ENCODE data around the gene GRP.

DNA sequence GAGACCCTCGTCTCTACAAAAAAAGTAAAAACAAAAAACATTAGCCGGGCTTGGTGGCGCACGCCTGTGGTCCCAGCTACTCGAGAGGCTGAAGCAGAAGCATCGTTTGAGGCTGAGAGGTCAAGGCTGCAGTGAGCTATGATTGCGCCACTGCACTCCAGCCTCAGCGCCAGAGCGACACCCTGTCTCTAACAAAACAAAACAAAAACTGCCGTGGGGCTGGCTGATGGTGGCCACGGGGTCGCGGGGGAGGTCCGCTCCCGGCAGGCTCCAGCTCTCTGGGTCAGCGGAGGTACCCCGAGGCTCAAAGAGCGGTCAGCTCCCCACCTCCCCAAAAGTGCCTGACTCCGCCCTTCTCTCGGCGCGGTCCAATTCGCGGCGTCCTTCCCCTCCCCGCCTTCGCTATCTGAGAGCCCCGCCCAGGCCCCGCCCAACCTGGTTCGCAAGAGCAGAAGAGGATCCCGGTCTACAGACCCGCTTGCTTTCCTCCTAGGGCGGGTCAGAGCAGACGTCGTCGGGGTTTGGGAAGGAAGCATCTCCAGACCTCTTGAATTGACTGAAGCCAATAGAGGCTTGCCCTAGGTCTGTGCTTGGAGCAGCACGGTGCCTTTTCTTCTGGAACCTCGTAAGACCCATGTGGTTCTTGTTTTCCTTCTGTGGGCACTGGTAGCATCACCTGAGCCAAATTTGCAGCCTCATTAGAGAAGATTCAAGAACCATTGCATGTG is 45.5 kb downstream of the GRP start:
- no peak for TF ChIP-seq TAF1 (conservative IDR thresholded peaks at IDR 0.05)
- TF ChIP-seq, protein P1, sequence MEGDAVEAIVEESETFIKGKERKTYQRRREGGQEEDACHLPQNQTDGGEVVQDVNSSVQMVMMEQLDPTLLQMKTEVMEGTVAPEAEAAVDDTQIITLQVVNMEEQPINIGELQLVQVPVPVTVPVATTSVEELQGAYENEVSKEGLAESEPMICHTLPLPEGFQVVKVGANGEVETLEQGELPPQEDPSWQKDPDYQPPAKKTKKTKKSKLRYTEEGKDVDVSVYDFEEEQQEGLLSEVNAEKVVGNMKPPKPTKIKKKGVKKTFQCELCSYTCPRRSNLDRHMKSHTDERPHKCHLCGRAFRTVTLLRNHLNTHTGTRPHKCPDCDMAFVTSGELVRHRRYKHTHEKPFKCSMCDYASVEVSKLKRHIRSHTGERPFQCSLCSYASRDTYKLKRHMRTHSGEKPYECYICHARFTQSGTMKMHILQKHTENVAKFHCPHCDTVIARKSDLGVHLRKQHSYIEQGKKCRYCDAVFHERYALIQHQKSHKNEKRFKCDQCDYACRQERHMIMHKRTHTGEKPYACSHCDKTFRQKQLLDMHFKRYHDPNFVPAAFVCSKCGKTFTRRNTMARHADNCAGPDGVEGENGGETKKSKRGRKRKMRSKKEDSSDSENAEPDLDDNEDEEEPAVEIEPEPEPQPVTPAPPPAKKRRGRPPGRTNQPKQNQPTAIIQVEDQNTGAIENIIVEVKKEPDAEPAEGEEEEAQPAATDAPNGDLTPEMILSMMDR (IDR thresholded peaks at IDR 0.05; ENCODE audit: low read depth, low read length, missing input control) = no peak
- no peak for TF ChIP-seq GABPA (IDR thresholded peaks at IDR 0.05 in 1 of 2, conservative IDR thresholded peaks at IDR 0.05 in 1 of 2)
- no peak for TF ChIP-seq RXRA (IDR thresholded peaks at IDR 0.05)
- TF ChIP-seq YY1 (IDR thresholded peaks at IDR 0.05) = no peak
- no peak for TF ChIP-seq EGR1 (IDR thresholded peaks at IDR 0.05; ENCODE audit: low read depth in 2 of 2)
- TF ChIP-seq NR2F2 (IDR thresholded peaks at IDR 0.05) = no peak
